ENCODE data around the gene PPARD.
"Not testable (repeated sequence)": the region's sequence is repeated elsewhere in the genome, so short reads cannot be mapped to it uniquely, and the experiment has no call there.

Gene PPARD

GRCh38 chr6:35427851-35428321 lies 85.5 kb downstream of the PPARD start:
- no peak overlapping the region for H2AFZ ChIP-seq (ENCODE audit: low read depth)
- H3K4me2 ChIP-seq = no peak overlapping the region

GRCh38 chr6:35428421-35429149 lies 86.2 kb downstream of the PPARD start:
- no peaks in the 10 kb centered on the region for H3K79me2 ChIP-seq (ENCODE audit: insufficient read depth, low read depth)
- H3K4me1 ChIP-seq (ENCODE audit: low read depth, poor library complexity, severe bottlenecking) = no peaks in the 10 kb centered on the region
- no peaks in the 10 kb centered on the region for H3K27me3 ChIP-seq (ENCODE audit: insufficient read depth, low read depth)
- no peak overlapping the region for H2AFZ ChIP-seq (ENCODE audit: low read depth)
- no peak overlapping the region for H3K9ac ChIP-seq
- no peak overlapping the region for H3K4me3 ChIP-seq (IDR thresholded peaks at IDR 0.05; ENCODE audit: insufficient read depth, low read depth, low read length)
- H4K20me1 ChIP-seq (ENCODE audit: insufficient read depth) = no peaks in the 10 kb centered on the region
- no peaks in the 10 kb centered on the region for H3K36me3 ChIP-seq (ENCODE audit: insufficient read depth)
- no peak overlapping the region for H3K4me2 ChIP-seq
- no peak overlapping the region for H3K27ac ChIP-seq
- no peak for TF ChIP-seq CTCF (conservative IDR thresholded peaks at IDR 0.05; ENCODE audit: low read depth, low read length)

More at GRCh38 chr6:35427851-35428321, 85.5 kb downstream of the PPARD start:
- no peaks in the 10 kb centered on the region for H3K36me3 ChIP-seq (ENCODE audit: insufficient read depth)
- no peaks in the 10 kb centered on the region for H4K20me1 ChIP-seq (ENCODE audit: insufficient read depth)
- no peaks in the 10 kb centered on the region for H3K79me2 ChIP-seq (ENCODE audit: insufficient read depth, low read depth)
- H3K4me1 ChIP-seq (ENCODE audit: low read depth, poor library complexity, severe bottlenecking) = no peaks in the 10 kb centered on the region
- H3K27me3 ChIP-seq (ENCODE audit: insufficient read depth, low read depth) = no peaks in the 10 kb centered on the region
- no peak overlapping the region for H3K4me3 ChIP-seq (IDR thresholded peaks at IDR 0.05; ENCODE audit: insufficient read depth, low read depth, low read length)
- no peak overlapping the region for H3K27ac ChIP-seq
- TF ChIP-seq CTCF (conservative IDR thresholded peaks at IDR 0.05; ENCODE audit: low read depth, low read length) = no peak
- no peak overlapping the region for H3K9ac ChIP-seq

- TF ChIP-seq CTCF (conservative IDR thresholded peaks at IDR 0.05; ENCODE audit: low read depth, low read length) = no peak
- no peaks in the 10 kb centered on the region for H4K20me1 ChIP-seq (ENCODE audit: insufficient read depth)
- no peaks in the 10 kb centered on the region for H3K79me2 ChIP-seq (ENCODE audit: insufficient read depth, low read depth)
- H3K27me3 ChIP-seq (ENCODE audit: insufficient read depth, low read depth) = no peaks in the 10 kb centered on the region
- no peaks in the 10 kb centered on the region for H3K4me1 ChIP-seq (ENCODE audit: low read depth, poor library complexity, severe bottlenecking)
- H3K4me3 ChIP-seq (IDR thresholded peaks at IDR 0.05; ENCODE audit: insufficient read depth, low read depth, low read length) = no peak overlapping the region
- H3K36me3 ChIP-seq (ENCODE audit: insufficient read depth) = no peaks in the 10 kb centered on the region
- no peak overlapping the region for H3K4me2 ChIP-seq
- H2AFZ ChIP-seq (ENCODE audit: low read depth) = no peak overlapping the region
- H3K9ac ChIP-seq = no peak overlapping the region
- no peak overlapping the region for H3K27ac ChIP-seq
Observed at GRCh38 chr6:35429463-35429862, 87.1 kb downstream of the PPARD start.

- H3K4me3 ChIP-seq (IDR thresholded peaks at IDR 0.05; ENCODE audit: insufficient read depth, low read depth, low read length) = no peak overlapping the region
- H3K36me3 ChIP-seq (ENCODE audit: insufficient read depth) = no peaks in the 10 kb centered on the region
- H2AFZ ChIP-seq (ENCODE audit: low read depth) = no peak overlapping the region
- no peaks in the 10 kb centered on the region for H3K79me2 ChIP-seq (ENCODE audit: insufficient read depth, low read depth)
- H3K9ac ChIP-seq = no peak overlapping the region
- no peaks in the 10 kb centered on the region for H3K4me1 ChIP-seq (ENCODE audit: low read depth, poor library complexity, severe bottlenecking)
- TF ChIP-seq CTCF (conservative IDR thresholded peaks at IDR 0.05; ENCODE audit: low read depth, low read length) = no peak
- no peaks in the 10 kb centered on the region for H3K27me3 ChIP-seq (ENCODE audit: insufficient read depth, low read depth)
- H3K27ac ChIP-seq = no peak overlapping the region
- H4K20me1 ChIP-seq (ENCODE audit: insufficient read depth) = no peaks in the 10 kb centered on the region
- H3K4me2 ChIP-seq = no peak overlapping the region
Observed at GRCh38 chr6:35432291-35432690, 89.9 kb downstream of the PPARD start.

- H3K4me1 ChIP-seq (ENCODE audit: low read depth, poor library complexity, severe bottlenecking); H4K20me1 ChIP-seq (ENCODE audit: insufficient read depth); H2AFZ ChIP-seq (ENCODE audit: low read depth); H3K79me2 ChIP-seq (ENCODE audit: insufficient read depth, low read depth); H3K4me2 ChIP-seq; H3K36me3 ChIP-seq (ENCODE audit: insufficient read depth); H3K27me3 ChIP-seq (ENCODE audit: insufficient read depth, low read depth); H3K4me3 ChIP-seq (IDR thresholded peaks at IDR 0.05; ENCODE audit: insufficient read depth, low read depth, low read length); H3K9ac ChIP-seq; H3K27ac ChIP-seq: not testable (repeated sequence)
Observed at GRCh38 chr6:35432702-35433101, 90.3 kb downstream of the PPARD start.

Data from KMS-11 (cell line).